Measurements from ENCODE around the gene SULT6B1. TPM values are rescaled to one million over a fixed set of nuclear protein-coding genes. Genes with fewer than 3 reads are reported as not detected.
A peak's percentile ranks its signal among the peaks of the same experiment; 100 is the strongest.

The SULT6B1 gene
- total RNA-seq, 1 experiment from 2014 or later = not detected

GRCh38 chr2:37167636-37168180, 20.8 kb downstream of the SULT6B1 start:
- no peak for TF ChIP-seq CTCF (conservative IDR thresholded peaks at IDR 0.05)
- Mint-ChIP-seq H3K27ac (0 out of 7 replicates have a peak overlapping the region, but pooled peaks of 1 of the 3 experiments have one; percentile 20), H3K9me3 (peaks cover 26 to 32% of the 10 kb centered on the region in 2 experiments), H3K27me3 (ENCODE audit: low read depth) (no peaks in the 10 kb centered on the region), H3K36me3 (ENCODE audit: insufficient read depth in 1 of 3, low read depth in 3 of 3) (peaks cover 14 to 32% (median 16%) of the 10 kb centered on the region in 3 experiments), H3K4me1 (peaks cover 4 to 5% of the 10 kb centered on the region in 2 experiments; a peak in 3 of 4 replicates), H3K4me3 (no peak overlapping the region)
- no peak overlapping the region for H3K4ac ChIP-seq (ENCODE audit: low read depth, low read length)
- no peak overlapping the region for H2BK120ac ChIP-seq (ENCODE audit: low read depth, low read length, poor library complexity, severe bottlenecking)
- H3K4me1 ChIP-seq (ENCODE audit: insufficient read depth, low read length) = no peaks in the 10 kb centered on the region
- H2BK15ac ChIP-seq (ENCODE audit: low read depth, low read length) = no peak overlapping the region
- H4K8ac ChIP-seq (replicated peaks; ENCODE audit: insufficient read length, low read depth, low read length) = no peak overlapping the region
- no peak overlapping the region for H3K27ac ChIP-seq (ENCODE audit: insufficient read length, low read depth, low read length)
- H3K9ac ChIP-seq (ENCODE audit: extremely low read depth, insufficient read length, low read length) = no peak overlapping the region
- no peaks in the 10 kb centered on the region for H3K79me1 ChIP-seq (ENCODE audit: insufficient read depth, low read depth, low read length, poor library complexity, severe bottlenecking)
- no peaks in the 10 kb centered on the region for H3K23me2 ChIP-seq (ENCODE audit: insufficient read length, low read depth, low read length, poor library complexity, severe bottlenecking)
- no peak overlapping the region for H3K56ac ChIP-seq (ENCODE audit: insufficient read length, low read depth, low read length)
- no peaks in the 10 kb centered on the region for H3K27me3 ChIP-seq (ENCODE audit: insufficient read depth, low read length)
- WGBS (ENCODE audit: extremely low coverage, insufficient read length, low lambda C conversion rate) = no CpG with 5 or more reads among the region's 3 CpGs
- no peak for DNase-seq
- no peak overlapping the region for H2AK5ac ChIP-seq (ENCODE audit: insufficient read length, low read length)
- no peaks in the 10 kb centered on the region for H3K9me3 ChIP-seq (ENCODE audit: control insufficient read depth, low read depth, low read length)
- H3K14ac ChIP-seq (ENCODE audit: insufficient read depth, low read length) = no peak overlapping the region
- no peak overlapping the region for H3T11ph ChIP-seq (ENCODE audit: low read length)
- no peak overlapping the region for H2BK20ac ChIP-seq (ENCODE audit: low read depth, low read length, poor library complexity, severe bottlenecking)
- no peak overlapping the region for H3K4me2 ChIP-seq (ENCODE audit: insufficient read depth, insufficient read length, low read length)
- no peaks in the 10 kb centered on the region for H3K79me2 ChIP-seq (ENCODE audit: insufficient read depth, low read length)
- H4K20me1 ChIP-seq (ENCODE audit: control insufficient read depth, insufficient read depth, insufficient read length) = no peaks in the 10 kb centered on the region
- H3K18ac ChIP-seq (ENCODE audit: insufficient read length, low read depth, low read length) = no peak overlapping the region
- no peak overlapping the region for H2AFZ ChIP-seq (ENCODE audit: low read length)
- no peak overlapping the region for H2BK12ac ChIP-seq (ENCODE audit: insufficient read length, low read depth, low read length)
- no peak overlapping the region for H2BK5ac ChIP-seq (ENCODE audit: insufficient read length, low read length)
- no peak overlapping the region for H4K5ac ChIP-seq (ENCODE audit: insufficient read length, low read depth, low read length)
- no peak overlapping the region for H4K91ac ChIP-seq (ENCODE audit: insufficient read length, low read depth, low read length)
- no peak overlapping the region for H3K23ac ChIP-seq (ENCODE audit: insufficient read length, low read depth, low read length)
